A673 (cell line): Measurements from ENCODE around the gene KCNQ1. TPM values are rescaled to one million over a fixed set of nuclear protein-coding genes. Genes with fewer than 3 reads are reported as not detected.

ENCODE experiments used
- BruUV-seq: library from RNA; stranded (reverse); fragments of 400-500 nt; replicated peaks from 2 replicates; lab custom pipeline; 2021; lab: Mats Ljungman, UMichigan
- CTCF ChIA-PET: fragments of 300-600 bp; sonication (Branson Sonifier 250); formaldehyde crosslinking; loops from one replicate; lab custom pipeline; 2022; ENCODE audit warnings: antibody characterized with exemption; lab: Charles Lee
- POLR2A ChIA-PET: fragments of 300-600 bp; sonication (Branson Sonifier 250); formaldehyde crosslinking; loops from one replicate; lab custom pipeline; 2022; ENCODE audit warnings: antibody characterized with exemption; ENCODE audit not compliant: low non-redundant PET; lab: Charles Lee
- DNase-seq: peaks from one replicate; pipeline ENCODE4 v3.0.0-alpha.2; 2015; ENCODE audit warnings: low spot score
- H3K27ac ChIP-seq: fragments of 200-600 bp; sonication (generic); 2 replicates; pipeline ENCODE4 v1.5.1; 2016; ENCODE audit warnings: mixed run types, low read depth, mild to moderate bottlenecking, mixed read lengths, antibody characterized with exemption, low read length; ENCODE audit not compliant: poor library complexity, severe bottlenecking
- H3K27me3 ChIP-seq: fragments of 200-600 bp; sonication (generic); replicated peaks from 2 replicates; pipeline ENCODE4 v1.6.1; 2017; ENCODE audit warnings: mixed run types, low read depth, mild to moderate bottlenecking, mixed read lengths, antibody characterized with exemption, low read length; ENCODE audit not compliant: insufficient read depth, poor library complexity
- H3K36me3 ChIP-seq: fragments of 200-600 bp; sonication (generic); 2 replicates; pipeline ENCODE4 v1.6.1; 2016; ENCODE audit warnings: mixed run types, mild to moderate bottlenecking, mixed read lengths, antibody characterized with exemption, low read length; ENCODE audit not compliant: insufficient read depth, poor library complexity, severe bottlenecking
- H3K4me1 ChIP-seq: fragments of 200-600 bp; sonication (generic); 2 replicates; pipeline ENCODE4 v1.6.1; 2017; ENCODE audit warnings: mixed run types, mild to moderate bottlenecking, mixed read lengths, antibody characterized with exemption, low read length; ENCODE audit not compliant: insufficient read depth, poor library complexity, severe bottlenecking
- H3K4me3 ChIP-seq: fragments of 200-600 bp; sonication (generic); 2 replicates; pipeline ENCODE4 v1.5.1; 2016; ENCODE audit warnings: low read depth, mixed run types, mild to moderate bottlenecking, mixed read lengths, low read length; ENCODE audit not compliant: poor library complexity, severe bottlenecking
- H3K9me3 ChIP-seq: fragments of 200-600 bp; sonication (generic); 2 replicates; pipeline ENCODE4 v1.6.1; 2016; ENCODE audit warnings: mixed run types, low read depth, mild to moderate bottlenecking, mixed read lengths, antibody characterized with exemption, low read length; ENCODE audit not compliant: poor library complexity, severe bottlenecking
- EZH2 ChIP-seq: fragments of 200-600 bp; sonication (generic); IDR thresholded peaks from 2 replicates; pipeline ENCODE4 v1.6.1; 2017; ENCODE audit warnings: borderline replicate concordance, low read depth, mild to moderate bottlenecking, mixed read lengths, antibody characterized with exemption, low read length; ENCODE audit not compliant: poor library complexity, severe bottlenecking
- intact Hi-C: fragments of 100-400 bp; cut with micrococcal nuclease; formaldehyde crosslinking; loops from one replicate; pipeline ENCODE4 v1.10.0; 2022; ENCODE audit not compliant: unreplicated experiment
- total RNA-seq: library from RNA; stranded (reverse); gene quantifications from 2 replicates; pipeline ENCODE4 v1.2.3, GENCODE V29; 2021
- TF ChIP-seq, protein P1 (sequence below): fragments of 300-800, 200-600 bp; sonication (generic); conservative IDR thresholded peaks from 2 replicates; pipeline ENCODE4 v1.5.1; 2017; ENCODE audit warnings: low read depth, mild to moderate bottlenecking, antibody characterized with exemption, low read length, moderate library complexity, mixed read lengths

Gene KCNQ1
- total RNA-seq, 1 experiment from 2014 or later = not detected

DNA sequence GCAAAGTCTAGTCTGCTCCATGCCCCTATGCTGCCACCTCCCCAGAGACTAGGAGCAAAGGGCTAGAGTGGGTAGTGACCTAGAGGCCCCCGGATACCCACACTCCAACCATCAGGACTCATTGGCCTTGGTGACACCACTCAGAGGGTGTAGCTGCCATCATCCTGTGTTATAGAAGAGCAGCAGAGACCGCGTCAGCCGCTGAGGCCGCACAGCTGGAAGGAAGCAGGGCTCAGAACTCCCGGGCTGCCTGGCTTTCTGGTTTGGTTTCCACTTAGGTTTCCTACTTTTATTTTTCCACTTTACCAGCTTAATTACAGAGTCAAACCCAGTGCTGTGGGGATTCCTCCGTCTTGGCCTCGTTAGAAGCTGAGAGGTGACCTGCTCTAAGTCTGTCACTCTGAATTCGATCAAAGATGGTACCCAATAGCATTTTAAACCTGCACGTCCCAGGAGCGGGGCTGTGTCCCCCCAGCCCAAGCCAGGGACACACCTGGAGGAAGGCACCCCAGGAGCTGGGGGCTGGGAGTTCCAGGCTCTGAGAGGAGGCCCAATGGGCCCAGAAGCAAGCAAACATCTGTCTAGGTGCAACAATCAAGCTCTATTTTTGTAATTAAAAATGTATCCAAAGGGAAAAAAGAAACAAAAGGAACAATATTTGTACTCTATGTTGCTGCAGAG lies 442.8 kb downstream of the KCNQ1 start:
- BruUV-seq = no TSS peak
- TF ChIP-seq, protein P1, sequence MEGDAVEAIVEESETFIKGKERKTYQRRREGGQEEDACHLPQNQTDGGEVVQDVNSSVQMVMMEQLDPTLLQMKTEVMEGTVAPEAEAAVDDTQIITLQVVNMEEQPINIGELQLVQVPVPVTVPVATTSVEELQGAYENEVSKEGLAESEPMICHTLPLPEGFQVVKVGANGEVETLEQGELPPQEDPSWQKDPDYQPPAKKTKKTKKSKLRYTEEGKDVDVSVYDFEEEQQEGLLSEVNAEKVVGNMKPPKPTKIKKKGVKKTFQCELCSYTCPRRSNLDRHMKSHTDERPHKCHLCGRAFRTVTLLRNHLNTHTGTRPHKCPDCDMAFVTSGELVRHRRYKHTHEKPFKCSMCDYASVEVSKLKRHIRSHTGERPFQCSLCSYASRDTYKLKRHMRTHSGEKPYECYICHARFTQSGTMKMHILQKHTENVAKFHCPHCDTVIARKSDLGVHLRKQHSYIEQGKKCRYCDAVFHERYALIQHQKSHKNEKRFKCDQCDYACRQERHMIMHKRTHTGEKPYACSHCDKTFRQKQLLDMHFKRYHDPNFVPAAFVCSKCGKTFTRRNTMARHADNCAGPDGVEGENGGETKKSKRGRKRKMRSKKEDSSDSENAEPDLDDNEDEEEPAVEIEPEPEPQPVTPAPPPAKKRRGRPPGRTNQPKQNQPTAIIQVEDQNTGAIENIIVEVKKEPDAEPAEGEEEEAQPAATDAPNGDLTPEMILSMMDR = no peak
- no peak for TF ChIP-seq EZH2
- ChIA-PET POLR2A (no interaction called here), CTCF (interaction anchor here (0.6 to 5.8 kb wide), 3 partner anchors 305 to 356 kb away, joined by 3 to 52 read pairs (median 5); no protein-coding TSS in a partner anchor)
- Histone ChIP-seq H3K27ac (no peak overlapping the region), H3K4me3 (no peak overlapping the region), H3K9me3 (no peaks in the 10 kb centered on the region), H3K36me3 (no peaks in the 10 kb centered on the region), H3K27me3 (peaks cover 12% of the 10 kb centered on the region), H3K4me1 (peaks cover 19% of the 10 kb centered on the region)
- intact Hi-C loops = loop anchor here (1.0 to 5.0 kb wide), 2 partner anchors 185 to 354 kb away; no protein-coding TSS in a partner anchor
- no peak for DNase-seq

DNA sequence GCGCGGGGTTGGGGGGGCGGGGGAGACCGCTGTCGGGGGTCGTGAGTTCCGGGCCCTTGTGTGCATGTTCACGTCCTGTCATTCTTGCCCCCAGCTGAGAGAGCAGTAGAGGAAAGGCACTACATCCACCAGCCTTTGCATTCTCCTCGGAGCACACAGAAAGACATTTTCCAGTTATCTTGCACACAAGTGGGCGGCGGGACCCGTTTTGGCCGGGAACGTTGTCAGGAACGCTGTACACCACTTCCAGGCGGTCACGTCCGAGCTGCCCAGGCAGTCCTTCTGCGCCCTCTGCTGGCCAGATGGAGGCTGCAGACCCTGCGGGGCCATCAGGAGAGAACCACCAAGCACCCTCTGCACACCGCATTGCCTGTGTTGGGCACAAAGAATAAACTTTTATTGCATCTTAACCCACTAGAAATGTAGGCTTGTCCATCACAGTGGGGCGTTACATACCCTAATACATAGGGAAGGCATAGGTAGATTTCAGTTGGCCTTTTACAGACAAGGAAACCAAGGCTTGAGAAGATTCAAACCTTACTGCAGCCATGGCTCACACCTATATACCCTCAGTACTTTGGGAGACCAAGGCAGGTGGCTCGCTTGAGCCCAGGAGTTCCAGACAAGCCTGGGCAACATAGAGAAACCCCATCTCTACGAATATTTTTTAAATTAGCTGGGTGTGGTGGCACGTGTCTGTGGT lies 443.6 kb downstream of the KCNQ1 start:
- no peak for TF ChIP-seq EZH2
- TF ChIP-seq, protein P1 = peak; percentile 95
- H3K9me3 ChIP-seq = no peaks in the 10 kb centered on the region
- no TSS peak for BruUV-seq
- peak; percentile 88 for DNase-seq
- H3K27me3 ChIP-seq = peaks cover 12% of the 10 kb centered on the region
- H3K36me3 ChIP-seq = no peaks in the 10 kb centered on the region
- peaks cover 19% of the 10 kb centered on the region for H3K4me1 ChIP-seq
- no peak overlapping the region for H3K4me3 ChIP-seq
- intact Hi-C loops = loop anchor here (1.0 to 5.0 kb wide), 2 partner anchors 186 to 355 kb away; no protein-coding TSS in a partner anchor
- ChIA-PET CTCF (interaction anchor here (0.6 to 5.8 kb wide), 3 partner anchors 306 to 357 kb away, joined by 3 to 52 read pairs (median 5); no protein-coding TSS in a partner anchor), POLR2A (no interaction called here)
- no peak overlapping the region for H3K27ac ChIP-seq

DNA sequence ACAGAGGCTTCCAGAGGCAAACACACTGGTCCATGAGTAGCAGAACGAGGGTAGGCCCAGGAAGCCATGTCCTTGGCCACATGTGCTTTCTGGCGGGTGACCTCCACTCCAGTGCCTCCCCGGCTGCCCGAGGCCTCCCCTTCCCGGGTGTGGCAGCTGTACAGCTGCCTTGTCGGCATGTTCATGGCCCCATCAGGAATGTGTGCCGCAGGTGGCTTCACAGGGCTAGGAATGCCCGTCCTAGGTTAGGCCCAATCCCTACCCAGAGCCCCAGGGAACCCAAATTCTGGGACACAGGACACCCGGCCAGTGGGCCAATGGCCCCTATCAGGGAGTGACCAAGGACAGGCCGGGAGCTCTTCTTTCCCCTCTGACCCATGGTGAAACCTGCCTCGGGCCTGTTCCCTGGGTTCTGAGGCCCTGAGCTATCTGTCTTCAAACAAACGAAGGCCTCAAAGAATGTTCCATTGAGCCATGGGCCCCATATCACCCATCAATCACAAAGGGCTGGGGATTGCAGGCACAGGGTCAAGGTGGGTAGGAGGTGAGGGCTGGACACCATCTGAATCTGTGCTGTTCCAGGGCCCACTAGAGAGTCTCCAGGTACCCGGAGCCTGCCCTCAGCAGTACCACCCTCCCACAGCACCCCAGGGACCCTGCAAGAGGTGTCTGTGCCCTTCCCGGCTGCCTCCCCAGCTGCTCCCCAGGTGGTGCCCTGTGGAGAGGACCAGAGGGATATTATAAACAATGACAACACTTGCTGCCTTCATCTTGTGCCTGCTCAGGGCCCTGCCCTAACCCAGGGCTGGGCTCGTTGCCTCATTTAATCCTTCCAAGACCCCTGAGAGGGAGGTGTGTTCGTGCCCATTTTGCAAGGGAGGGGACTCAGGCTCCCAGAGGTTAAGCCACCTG lies 444.8 kb downstream of the KCNQ1 start:
- POLR2A ChIA-PET = no interaction called here
- CTCF ChIA-PET = interaction anchor here (5.8 kb wide), 1 partner anchor 358 kb away, joined by 52 read pairs; no protein-coding TSS in a partner anchor
- H3K4me1 ChIP-seq = peaks cover 19% of the 10 kb centered on the region
- intact Hi-C loops = loop anchor here (5.0 kb wide), 2 partner anchors 187 to 462 kb away; no protein-coding TSS in a partner anchor
- H3K36me3 ChIP-seq = no peaks in the 10 kb centered on the region
- no TSS peak for BruUV-seq
- no peak overlapping the region for H3K27ac ChIP-seq
- no peak overlapping the region for H3K4me3 ChIP-seq
- H3K9me3 ChIP-seq = no peaks in the 10 kb centered on the region
- H3K27me3 ChIP-seq = peaks cover 3% of the 10 kb centered on the region
- TF ChIP-seq, protein P1 = no peak
- TF ChIP-seq EZH2 = no peak
- DNase-seq = no peak
